HT1080 (cell line): ENCODE data around the gene MEF2D. TPM values are rescaled to one million over a fixed set of nuclear protein-coding genes. Genes with fewer than 3 reads are reported as not detected.

Source experiments
- DNase-seq: peaks from one replicate; pipeline ENCODE4 v3.0.0-alpha.2; 2015; ENCODE audit warnings: low read depth
- polyA plus RNA-seq, 2 experiments: library from polyadenylated mRNA; depleted of rRNA; stranded (reverse); fragments of >200 nt; gene quantifications; 2 replicates each; pipeline ENCODE4 v1.2.3, GENCODE V29; 2015
- total RNA-seq: library from RNA; depleted of rRNA; stranded (reverse); fragments of >200 nt; shearing (Covaris generic); gene quantifications from 2 replicates; pipeline ENCODE4 v1.2.3, GENCODE V29; 2014; rRNA removed

MEF2D gene
- total RNA-seq: 21.6 and 27.9 TPM in 2 replicates
- polyA plus RNA-seq (2015; cell fraction: cytosol; rRNA removed): 58.1 and 61.9 TPM in 2 replicates
- polyA plus RNA-seq (2015; cell fraction: nucleus; rRNA removed): 72.6 and 75.6 TPM in 2 replicates

GRCh38 chr1:156500543-156500792, at the start of gene MEF2D:
TSS of gene MEF2D (minus strand) at chr1:156500775. CDS start at chr1:156483292, 17,483 bp downstream.
- no peak for DNase-seq

- no peak for DNase-seq
Observed at GRCh38 chr1:156550346-156550745, 49.8 kb upstream of the MEF2D start.

- DNase-seq: no peak
Observed at GRCh38 chr1:156549831-156550230, 49.3 kb upstream of the MEF2D start.

- no peak for DNase-seq
Observed at GRCh38 chr1:156549390-156549789, 48.8 kb upstream of the MEF2D start.

GRCh38 chr1:156547982-156548381, 47.4 kb upstream of the MEF2D start:
- no peak for DNase-seq

GRCh38 chr1:156547434-156547833, 46.9 kb upstream of the MEF2D start:
- no peak for DNase-seq

GRCh38 chr1:156546267-156546666, 45.7 kb upstream of the MEF2D start:
- no peak for DNase-seq

- no peak for DNase-seq
Observed at GRCh38 chr1:156544592-156545102, 44.1 kb upstream of the MEF2D start.

GRCh38 chr1:156543066-156543465, 42.5 kb upstream of the MEF2D start:
- DNase-seq: no peak

GRCh38 chr1:156540955-156541354, 40.4 kb upstream of the MEF2D start:
- DNase-seq: no peak

- DNase-seq: no peak
Observed at GRCh38 chr1:156539818-156540355, 39.3 kb upstream of the MEF2D start.

- no peak for DNase-seq
Observed at GRCh38 chr1:156538711-156539440, 38.3 kb upstream of the MEF2D start.

- DNase-seq: no peak
Observed at GRCh38 chr1:156537027-156537426, 36.5 kb upstream of the MEF2D start.

GRCh38 chr1:156534424-156535060, 34.0 kb upstream of the MEF2D start:
- no peak for DNase-seq

- DNase-seq: no peak
Observed at GRCh38 chr1:156533568-156534220, 33.1 kb upstream of the MEF2D start.

GRCh38 chr1:156532374-156532773, 31.8 kb upstream of the MEF2D start:
- no peak for DNase-seq

- DNase-seq: no peak
Observed at GRCh38 chr1:156530006-156530405, 29.4 kb upstream of the MEF2D start.

GRCh38 chr1:156528875-156529425, 28.4 kb upstream of the MEF2D start:
- DNase-seq: no peak

GRCh38 chr1:156528231-156528630, 27.7 kb upstream of the MEF2D start:
- no peak for DNase-seq

GRCh38 chr1:156527584-156527983, 27.0 kb upstream of the MEF2D start:
- no peak for DNase-seq

- no peak for DNase-seq
Observed at GRCh38 chr1:156525856-156526489, 25.4 kb upstream of the MEF2D start.
